ENCODE results near the gene JUP.

The JUP gene

GRCh38 chr17:41705271-41705991, 81.1 kb downstream of the JUP start:
- Mint-ChIP-seq H3K36me3 (no peaks in the 10 kb centered on the region), H3K4me1 (peaks cover 6% of the 10 kb centered on the region), H3K27ac (peak overlapping the region; percentile 54), H3K9me3 (no peaks in the 10 kb centered on the region), H3K4me3 (no peak overlapping the region)
- ATAC-seq (no peak), DNase-seq (ENCODE audit: low spot score in 2 of 2) (no peak)
